ENCODE measurements around the gene FOXN3. TPM values are rescaled to one million over a fixed set of nuclear protein-coding genes. Genes with fewer than 3 reads are reported as not detected.
"Not testable (repeated sequence)": the region's sequence is repeated elsewhere in the genome, so short reads cannot be mapped to it uniquely, and the experiment has no call there.

Gene FOXN3
- total and polyA plus RNA-seq, 8 donors, result 43.5 to 80.7 (median 49.1) TPM

GRCh38 chr14:89160437-89160836 is 256.6 kb downstream of the FOXN3 start:
- Histone ChIP-seq H3K36me3 (peaks cover 0 to 28% of the 10 kb centered on the region in 2 donors), H3K4me1 (peaks cover 0 to 14% of the 10 kb centered on the region in 2 donors), H3K4me3 (no peak overlapping the region), H3K27ac (no peak overlapping the region), H3K9me3 (no peaks in the 10 kb centered on the region), H3K27me3 (no peaks in the 10 kb centered on the region)
- intact Hi-C loops (cut with DNase I), result no loop called here
- ATAC-seq, result no peak
- DNase-seq, result no peak
- TF ChIP-seq CTCF (IDR thresholded peaks at IDR 0.05), result no peak

- peak; percentile 19 for ATAC-seq
- Histone ChIP-seq H3K9me3 (no peaks in the 10 kb centered on the region), H3K27me3 (no peaks in the 10 kb centered on the region), H3K4me3 (no peak overlapping the region), H3K36me3 (peaks cover 0 to 28% of the 10 kb centered on the region in 2 donors), H3K4me1 (no peaks in the 10 kb centered on the region), H3K27ac (no peak overlapping the region)
- intact Hi-C loops (cut with DNase I), result no loop called here
- no peak for TF ChIP-seq CTCF (IDR thresholded peaks at IDR 0.05)
- no peak for DNase-seq
Measured at GRCh38 chr14:89158701-89159100, 258.3 kb downstream of the FOXN3 start.

- ATAC-seq; H3K4me1 ChIP-seq; H3K9me3 ChIP-seq; H3K27me3 ChIP-seq; H3K27ac ChIP-seq; DNase-seq; intact Hi-C loops (cut with DNase I); H3K4me3 ChIP-seq: not testable (repeated sequence)
- peaks cover 0 to 28% of the 10 kb centered on the region in 2 donors for H3K36me3 ChIP-seq
Measured at GRCh38 chr14:89158104-89158503, 258.9 kb downstream of the FOXN3 start.

GRCh38 chr14:89155491-89155890 is 261.5 kb downstream of the FOXN3 start:
- Histone ChIP-seq H3K4me1 (no peaks in the 10 kb centered on the region), H3K9me3 (no peaks in the 10 kb centered on the region), H3K36me3 (peaks cover 0 to 12% of the 10 kb centered on the region in 2 donors), H3K27me3 (no peaks in the 10 kb centered on the region), H3K4me3 (no peak overlapping the region), H3K27ac (no peak overlapping the region)
- ATAC-seq (no peak), DNase-seq (no peak)
- no peak for TF ChIP-seq CTCF (IDR thresholded peaks at IDR 0.05)
- intact Hi-C loops (cut with DNase I), result no loop called here

GRCh38 chr14:89151693-89152092 is 265.3 kb downstream of the FOXN3 start:
- H3K27me3 ChIP-seq; DNase-seq; H3K36me3 ChIP-seq; intact Hi-C loops (cut with DNase I); ATAC-seq; H3K9me3 ChIP-seq; H3K4me3 ChIP-seq; H3K4me1 ChIP-seq; H3K27ac ChIP-seq: not testable (repeated sequence)

- Histone ChIP-seq H3K4me1 (no peaks in the 10 kb centered on the region), H3K27me3 (no peaks in the 10 kb centered on the region), H3K36me3 (no peaks in the 10 kb centered on the region), H3K27ac (no peak overlapping the region), H3K4me3 (no peak overlapping the region), H3K9me3 (no peaks in the 10 kb centered on the region)
- intact Hi-C loops (cut with DNase I), result no loop called here
- TF ChIP-seq CTCF (IDR thresholded peaks at IDR 0.05), result no peak
- ATAC-seq (no peak), DNase-seq (no peak)
Measured at GRCh38 chr14:89146274-89146673, 270.8 kb downstream of the FOXN3 start.

Measured in left lung (tissue), 10 donors.